Natural killer cell (primary cell): ENCODE measurements around the gene FXYD5. TPM values are rescaled to one million over a fixed set of nuclear protein-coding genes. Genes with fewer than 3 reads are reported as not detected.

Experiments
- ATAC-seq, 3 donors: fragments of 150-1000 bp in 2 of 3; fragments of 200-7000 bp in 1 of 3; cut with Tn5 transposase; 1 replicate in 1 of 3; 2 replicates in 2 of 3; pipeline ENCODE4 v1.10.0; 2021; ENCODE audit warnings: mild to moderate bottlenecking in 2 of 3, moderate library complexity in 2 of 3
- DNase-seq, 2 donors: peaks; one replicate each; pipeline versions ENCODE4 v3.0.0 to v3.0.0-alpha.2; 2013 to 2021; ENCODE audit warnings: mixed read lengths in 1 of 2
- H3K27ac ChIP-seq: one replicate; pipeline ENCODE4 v1.5.1; 2013; ENCODE audit warnings: mild to moderate bottlenecking, low read length
- H3K27me3 ChIP-seq: one replicate; pipeline ENCODE4 v1.6.1; 2013; ENCODE audit warnings: low read length; ENCODE audit not compliant: control insufficient read depth, insufficient read depth
- H3K36me3 ChIP-seq: one replicate; pipeline ENCODE4 v1.6.1; 2013; ENCODE audit warnings: low read length; ENCODE audit not compliant: control insufficient read depth, insufficient read depth
- H3K4me1 ChIP-seq: one replicate; pipeline ENCODE4 v1.6.1; 2013; ENCODE audit warnings: low read length; ENCODE audit not compliant: control insufficient read depth, insufficient read depth
- H3K4me3 ChIP-seq: one replicate; pipeline ENCODE4 v1.5.1; 2013; ENCODE audit warnings: low read length
- H3K9me3 ChIP-seq: one replicate; pipeline ENCODE4 v1.6.1; 2013; ENCODE audit warnings: low read length; ENCODE audit not compliant: control insufficient read depth, insufficient read depth
- H3K27ac Mint-ChIP-seq, 2 donors: one replicate each; pipeline ENCODE4 v1.8.0; 2022; ENCODE audit warnings: mild to moderate bottlenecking in 2 of 2, mixed read lengths in 2 of 2, moderate library complexity in 1 of 2
- H3K27me3 Mint-ChIP-seq, 2 donors: one replicate each; pipeline ENCODE4 v1.8.0; 2022; ENCODE audit warnings: low read depth in 2 of 2, mixed read lengths in 2 of 2
- H3K36me3 Mint-ChIP-seq: one replicate; pipeline ENCODE4 v1.8.0; 2022; ENCODE audit warnings: mixed read lengths
- H3K4me1 Mint-ChIP-seq, 2 donors: one replicate each; pipeline ENCODE4 v1.8.0; 2022; ENCODE audit warnings: mixed read lengths in 2 of 2
- H3K4me3 Mint-ChIP-seq: one replicate; pipeline ENCODE4 v1.8.0; 2022; ENCODE audit warnings: mild to moderate bottlenecking, moderate library complexity, mixed read lengths
- H3K9me3 Mint-ChIP-seq, 2 donors: one replicate each; pipeline ENCODE4 v1.8.0; 2022; ENCODE audit warnings: mixed read lengths in 2 of 2
- CTCF ChIP-seq: fragments of 200-600 bp; IDR thresholded peaks from one replicate; pipeline ENCODE4 v1.8.0; 2022; ENCODE audit warnings: antibody characterized with exemption
- WGBS: methylation state at CpG from one replicate; pipeline ENCODE4 v1.1.7; 2013; ENCODE audit warnings: missing lambda C conversion rate; ENCODE audit not compliant: insufficient coverage; 5-methylcytosine and 5-hydroxymethylcytosine counted together
- intact Hi-C: fragments of 100-400 bp; cut with micrococcal nuclease; formaldehyde crosslinking; loops from one replicate; pipeline ENCODE4 v1.14.2; 2022
- total RNA-seq, 4 donors: library from RNA; stranded (reverse); fragments of 120-200 nt in 1 of 4; gene quantifications; one replicate each; pipeline versions ENCODE4 v1.2.3 to v1.2.4, GENCODE V29; 2013 to 2022

FXYD5 gene
- total RNA-seq, 3 donors from 2014 or later (not counting 1 experiment from before 2014, with no cell fraction given) = 226 to 270 (median 231) TPM

GRCh38 chr19:35117116-35117515 lies 37.4 kb upstream of the FXYD5 start:
- Histone ChIP-seq H3K36me3 (no peaks in the 10 kb centered on the region), H3K4me1 (peaks cover 7% of the 10 kb centered on the region), H3K9me3 (no peaks in the 10 kb centered on the region), H3K27me3 (peaks cover 5% of the 10 kb centered on the region), H3K27ac (no peak overlapping the region), H3K4me3 (no peak overlapping the region)
- no peaks in the 10 kb centered on the region for H3K27me3 Mint-ChIP-seq
- H3K4me1 Mint-ChIP-seq = peaks cover 6 to 8% of the 10 kb centered on the region in 2 donors
- H3K36me3 Mint-ChIP-seq = no peaks in the 10 kb centered on the region
- intact Hi-C loops = no loop called here
- H3K4me3 Mint-ChIP-seq = no peak overlapping the region
- H3K27ac Mint-ChIP-seq = no peak overlapping the region
- no peaks in the 10 kb centered on the region for H3K9me3 Mint-ChIP-seq
- ATAC-seq (no peak), DNase-seq (no peak)
- WGBS = 84% methylated on average over 8 of the region's 8 CpGs
- TF ChIP-seq CTCF = no peak

- Mint-ChIP-seq H3K36me3 (no peaks in the 10 kb centered on the region), H3K4me1 (peaks cover 6 to 8% of the 10 kb centered on the region in 2 donors), H3K9me3 (no peaks in the 10 kb centered on the region), H3K4me3 (no peak overlapping the region), H3K27me3 (no peaks in the 10 kb centered on the region), H3K27ac (no peak overlapping the region)
- Histone ChIP-seq H3K4me1 (peaks cover 7% of the 10 kb centered on the region), H3K27ac (no peak overlapping the region), H3K36me3 (no peaks in the 10 kb centered on the region), H3K27me3 (peaks cover 5% of the 10 kb centered on the region), H3K4me3 (no peak overlapping the region), H3K9me3 (no peaks in the 10 kb centered on the region)
- intact Hi-C loops = no loop called here
- DNase-seq (no peak), ATAC-seq (no peak)
- WGBS = 83% methylated on average over 11 of the region's 11 CpGs
- no peak for TF ChIP-seq CTCF
These were observed 36.7 kb upstream of the FXYD5 start for GRCh38 chr19:35117799-35118198.

- Mint-ChIP-seq H3K36me3 (no peaks in the 10 kb centered on the region), H3K27ac (no peak overlapping the region), H3K4me1 (peaks cover 6 to 8% of the 10 kb centered on the region in 2 donors), H3K27me3 (no peaks in the 10 kb centered on the region), H3K9me3 (no peaks in the 10 kb centered on the region), H3K4me3 (no peak overlapping the region)
- Histone ChIP-seq H3K27ac (no peak overlapping the region), H3K36me3 (no peaks in the 10 kb centered on the region), H3K9me3 (no peaks in the 10 kb centered on the region), H3K4me1 (peaks cover 7% of the 10 kb centered on the region), H3K4me3 (no peak overlapping the region), H3K27me3 (peaks cover 5% of the 10 kb centered on the region)
- intact Hi-C loops = no loop called here
- ATAC-seq = no peak
- WGBS = 76% methylated on average over 12 of the region's 13 CpGs
- DNase-seq = no peak
- no peak for TF ChIP-seq CTCF
These were observed 36.1 kb upstream of the FXYD5 start for GRCh38 chr19:35118268-35119020.

- H3K27ac Mint-ChIP-seq = no peak overlapping the region
- H3K27me3 ChIP-seq = peaks cover 5% of the 10 kb centered on the region
- H3K36me3 ChIP-seq = no peaks in the 10 kb centered on the region
- WGBS = 52% methylated on average over 14 of the region's 14 CpGs
- no peak overlapping the region for H3K4me3 Mint-ChIP-seq
- peaks cover 9 to 12% of the 10 kb centered on the region in 2 donors for H3K4me1 Mint-ChIP-seq
- DNase-seq = no peak
- no peak overlapping the region for H3K4me3 ChIP-seq
- peaks cover 7% of the 10 kb centered on the region for H3K4me1 ChIP-seq
- H3K27me3 Mint-ChIP-seq = peaks cover 0 to 2% of the 10 kb centered on the region in 2 donors
- no peak overlapping the region for H3K27ac ChIP-seq
- intact Hi-C loops = no loop called here
- no peak for TF ChIP-seq CTCF
- no peaks in the 10 kb centered on the region for H3K9me3 Mint-ChIP-seq
- no peaks in the 10 kb centered on the region for H3K36me3 Mint-ChIP-seq
- ATAC-seq = no peak
- no peaks in the 10 kb centered on the region for H3K9me3 ChIP-seq
These were observed 35.4 kb upstream of the FXYD5 start for GRCh38 chr19:35119091-35119490.
